Karpas-422 (cell line): ENCODE results near the gene SLC66A3. TPM values are rescaled to one million over a fixed set of nuclear protein-coding genes. Genes with fewer than 3 reads are reported as not detected.

Experiments used
- DNase-seq: peaks from one replicate; pipeline ENCODE4 v3.0.0-alpha.2; 2015
- H2AFZ ChIP-seq: fragments of 200-600 bp; sonication (generic); 2 replicates; pipeline ENCODE4 v1.6.1; 2014; ENCODE audit warnings: antibody characterized with exemption, low read length, mixed read lengths
- H3K27ac ChIP-seq: fragments of 200-600 bp; sonication (generic); 2 replicates; pipeline ENCODE4 v1.5.1; 2014; ENCODE audit warnings: mild to moderate bottlenecking, low read length, moderate library complexity
- H3K27me3 ChIP-seq: fragments of 200-600 bp; sonication (generic); 2 replicates; pipeline ENCODE4 v1.6.1; 2014; ENCODE audit warnings: low read length, mixed read lengths
- H3K36me3 ChIP-seq: fragments of 200-600 bp; sonication (generic); 2 replicates; pipeline ENCODE4 v1.6.1; 2014; ENCODE audit warnings: low read length, mixed read lengths; ENCODE audit not compliant: insufficient read depth
- H3K4me1 ChIP-seq: fragments of 200-600 bp; sonication (generic); 2 replicates; pipeline ENCODE4 v1.6.1; 2014; ENCODE audit warnings: mild to moderate bottlenecking, low read length, mixed read lengths
- H3K4me2 ChIP-seq: fragments of 200-600 bp; sonication (generic); 2 replicates; pipeline ENCODE4 v1.6.1; 2014; ENCODE audit warnings: low read length, low read depth, mild to moderate bottlenecking; ENCODE audit not compliant: poor library complexity, severe bottlenecking
- H3K4me3 ChIP-seq: fragments of 200-600 bp; sonication (generic); 2 replicates; pipeline ENCODE4 v1.5.1; 2014; ENCODE audit warnings: mild to moderate bottlenecking, antibody characterized with exemption, low read length, mixed read lengths
- H3K79me2 ChIP-seq: fragments of 200-600 bp; sonication (generic); 2 replicates; pipeline ENCODE4 v1.6.1; 2014; ENCODE audit warnings: mild to moderate bottlenecking, low read length, mixed read lengths
- H3K9ac ChIP-seq: fragments of 200-600 bp; sonication (generic); 2 replicates; pipeline ENCODE4 v1.6.0; 2014; ENCODE audit warnings: low read length
- H3K9me2 ChIP-seq: fragments of 200-600 bp; sonication (generic), shearing (Covaris generic); replicated peaks from 2 replicates; pipeline ENCODE4 v1.6.0; 2014; ENCODE audit warnings: mild to moderate bottlenecking, low read length, moderate library complexity; ENCODE audit not compliant: insufficient read depth
- H3K9me3 ChIP-seq: fragments of 300-700, 200-600 bp; sonication (generic); 2 replicates; pipeline ENCODE4 v1.6.1; 2014; ENCODE audit warnings: low read length, mixed read lengths
- H4K20me1 ChIP-seq: fragments of 200-600 bp; sonication (generic); 2 replicates; pipeline ENCODE4 v1.6.1; 2014; ENCODE audit warnings: mild to moderate bottlenecking, antibody characterized with exemption, low read length, low read depth; ENCODE audit not compliant: insufficient read depth
- total RNA-seq: library from RNA; depleted of rRNA; stranded (reverse); fragments of >200 nt; shearing (Covaris generic); gene quantifications from 2 replicates; pipeline ENCODE4 v1.2.3, GENCODE V29; 2014; ENCODE audit warnings: low replicate concordance

The SLC66A3 gene
- total RNA-seq, 1 experiment from 2014 or later: 18.2 TPM

DNA sequence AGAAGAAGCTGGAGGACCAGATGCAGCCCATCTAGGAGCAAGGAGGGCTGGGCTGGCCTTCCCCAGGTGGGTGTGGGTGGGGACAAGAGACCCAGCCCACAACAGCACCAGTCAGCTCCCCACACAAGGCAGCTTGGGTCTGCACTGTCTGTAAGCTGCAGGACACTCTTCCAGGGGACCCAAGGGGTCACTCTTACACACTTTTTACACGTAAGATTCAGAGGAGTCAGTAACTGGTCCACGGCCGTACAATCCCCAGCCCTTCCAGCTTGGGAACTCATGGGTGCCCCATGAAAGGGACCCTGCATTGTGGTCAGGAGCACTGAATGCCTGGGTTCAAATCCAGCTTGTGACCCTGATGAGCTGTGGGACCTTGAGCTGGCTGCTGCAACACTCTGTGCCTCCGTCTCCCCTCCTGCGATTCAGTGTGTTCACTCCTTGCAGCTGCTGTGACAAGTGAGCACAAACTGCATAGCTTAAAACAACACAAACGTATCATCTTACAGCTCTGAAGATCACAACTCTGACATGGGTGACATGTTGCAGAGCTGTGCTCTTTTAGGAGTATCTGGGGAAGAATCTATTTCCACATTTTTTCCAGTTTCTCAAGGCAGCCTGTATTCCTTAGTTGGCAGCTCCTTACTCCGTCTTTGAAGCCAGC lies 11.1 kb upstream of the SLC66A3 start:
- no peak overlapping the region for H3K9ac ChIP-seq
- no peaks in the 10 kb centered on the region for H3K36me3 ChIP-seq
- H3K27ac ChIP-seq: no peak overlapping the region
- H2AFZ ChIP-seq: no peak overlapping the region
- no peak overlapping the region for H3K4me2 ChIP-seq
- H3K9me3 ChIP-seq: no peaks in the 10 kb centered on the region
- no peaks in the 10 kb centered on the region for H4K20me1 ChIP-seq
- H3K4me3 ChIP-seq: no peak overlapping the region
- H3K4me1 ChIP-seq: peaks cover 5% of the 10 kb centered on the region
- DNase-seq: no peak
- no peaks in the 10 kb centered on the region for H3K9me2 ChIP-seq
- H3K27me3 ChIP-seq: no peaks in the 10 kb centered on the region
- no peaks in the 10 kb centered on the region for H3K79me2 ChIP-seq

DNA sequence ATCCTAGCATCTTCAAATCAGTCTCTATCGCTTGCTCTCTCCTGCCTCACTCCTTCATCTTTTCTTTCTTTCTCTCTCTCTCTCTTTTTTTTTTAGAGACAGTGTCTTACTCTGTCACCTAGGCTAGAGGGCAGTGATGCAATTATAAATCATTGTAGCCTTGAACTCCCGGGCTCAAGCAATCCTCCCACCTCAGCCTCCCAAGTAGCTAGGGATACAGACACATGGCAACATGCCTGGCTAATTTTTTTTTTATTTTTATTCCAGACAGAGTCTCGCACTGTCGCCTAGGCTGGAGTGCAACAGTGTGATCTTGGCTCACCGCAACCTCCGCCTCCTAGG lies 10.6 kb upstream of the SLC66A3 start:
- Histone ChIP-seq H3K4me3 (no peak overlapping the region), H3K9me2 (no peaks in the 10 kb centered on the region), H3K4me1 (peaks cover 5% of the 10 kb centered on the region), H3K9me3 (no peaks in the 10 kb centered on the region), H3K27me3 (no peaks in the 10 kb centered on the region), H3K27ac (no peak overlapping the region), H2AFZ (no peak overlapping the region), H3K79me2 (no peaks in the 10 kb centered on the region), H3K36me3 (no peaks in the 10 kb centered on the region), H3K4me2 (no peak overlapping the region), H4K20me1 (no peaks in the 10 kb centered on the region), H3K9ac (no peak overlapping the region)
- no peak for DNase-seq

DNA sequence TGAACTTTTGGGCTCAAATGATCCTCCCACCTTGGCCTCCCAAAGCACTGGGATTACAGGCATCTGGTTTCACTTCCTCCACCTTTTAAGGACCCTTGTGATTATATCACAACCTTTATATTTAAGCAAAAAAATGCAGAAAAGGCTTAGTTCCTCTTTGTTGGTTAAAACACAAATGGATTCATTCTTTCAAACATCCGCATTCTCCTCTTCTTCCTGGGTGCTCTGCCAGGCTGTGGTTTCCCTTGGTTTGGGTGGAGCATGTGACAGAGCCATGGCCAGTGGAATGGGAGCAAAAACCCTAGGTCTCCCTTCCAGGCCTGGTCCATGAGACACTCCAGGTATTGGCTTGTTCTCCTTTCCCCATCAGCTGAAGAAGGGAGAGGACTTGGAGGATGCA lies 9.9 kb upstream of the SLC66A3 start:
- no peaks in the 10 kb centered on the region for H3K79me2 ChIP-seq
- no peaks in the 10 kb centered on the region for H3K9me2 ChIP-seq
- H3K4me2 ChIP-seq: no peak overlapping the region
- H2AFZ ChIP-seq: no peak overlapping the region
- H3K9me3 ChIP-seq: no peaks in the 10 kb centered on the region
- no peak overlapping the region for H3K27ac ChIP-seq
- H4K20me1 ChIP-seq: no peaks in the 10 kb centered on the region
- peaks cover 5% of the 10 kb centered on the region for H3K4me1 ChIP-seq
- no peaks in the 10 kb centered on the region for H3K36me3 ChIP-seq
- no peaks in the 10 kb centered on the region for H3K27me3 ChIP-seq
- no peak overlapping the region for H3K9ac ChIP-seq
- DNase-seq: peak; percentile 59
- H3K4me3 ChIP-seq: no peak overlapping the region

DNA sequence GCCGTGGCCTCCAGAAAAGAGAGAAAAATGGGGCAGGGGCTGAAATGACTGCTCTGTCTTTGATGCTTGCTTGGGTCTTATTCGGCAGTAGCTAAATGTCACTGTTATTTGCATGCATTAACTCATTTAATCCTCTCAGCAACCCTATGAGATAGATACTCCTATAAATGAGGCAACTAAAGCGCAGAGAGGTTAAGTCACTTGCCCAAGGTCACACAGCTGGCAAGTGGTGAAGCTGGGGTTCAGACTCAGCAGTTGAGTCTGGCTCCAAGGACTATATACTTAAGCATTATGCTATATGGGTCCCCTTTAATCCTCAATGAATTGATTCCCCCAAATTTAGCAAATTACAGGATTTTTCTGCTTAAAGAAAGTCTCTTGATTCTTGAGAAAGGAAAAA lies 9.2 kb upstream of the SLC66A3 start:
- no peak for DNase-seq
- no peaks in the 10 kb centered on the region for H3K9me3 ChIP-seq
- no peak overlapping the region for H3K4me2 ChIP-seq

DNA sequence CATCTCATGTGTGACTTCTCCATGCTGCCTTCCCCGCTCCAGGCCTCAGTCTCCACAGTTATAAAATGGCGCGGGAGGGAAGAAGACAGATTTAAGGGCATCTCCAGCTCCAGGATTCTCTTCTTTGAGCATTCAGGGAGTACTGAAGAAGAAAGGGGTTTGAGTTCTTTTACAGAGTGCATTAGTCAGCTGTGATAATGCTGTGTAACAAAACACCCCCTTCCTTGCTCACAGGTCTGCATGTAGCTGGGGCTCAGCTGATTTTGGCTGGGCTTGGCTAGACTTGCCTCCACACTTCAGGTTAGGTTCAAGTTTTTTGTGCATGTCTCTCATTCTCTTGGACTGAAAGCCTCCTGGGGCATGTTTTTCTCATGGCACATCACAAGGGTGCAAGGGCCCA lies 8.0 kb upstream of the SLC66A3 start:
- Histone ChIP-seq H3K9ac (no peak overlapping the region), H3K79me2 (no peaks in the 10 kb centered on the region), H3K9me2 (no peaks in the 10 kb centered on the region), H3K4me2 (no peak overlapping the region), H3K4me1 (peaks cover 5% of the 10 kb centered on the region), H3K4me3 (no peak overlapping the region), H2AFZ (no peak overlapping the region), H3K27me3 (no peaks in the 10 kb centered on the region), H4K20me1 (no peaks in the 10 kb centered on the region), H3K9me3 (no peaks in the 10 kb centered on the region), H3K27ac (no peak overlapping the region), H3K36me3 (no peaks in the 10 kb centered on the region)
- no peak for DNase-seq

More for the DNA sequence above, 9.2 kb upstream of the SLC66A3 start:
- Histone ChIP-seq H2AFZ (no peak overlapping the region), H3K36me3 (no peaks in the 10 kb centered on the region), H4K20me1 (no peaks in the 10 kb centered on the region), H3K27me3 (no peaks in the 10 kb centered on the region), H3K27ac (no peak overlapping the region), H3K79me2 (no peaks in the 10 kb centered on the region), H3K9me2 (no peaks in the 10 kb centered on the region), H3K4me3 (no peak overlapping the region), H3K4me1 (peaks cover 5% of the 10 kb centered on the region), H3K9ac (no peak overlapping the region)

DNA sequence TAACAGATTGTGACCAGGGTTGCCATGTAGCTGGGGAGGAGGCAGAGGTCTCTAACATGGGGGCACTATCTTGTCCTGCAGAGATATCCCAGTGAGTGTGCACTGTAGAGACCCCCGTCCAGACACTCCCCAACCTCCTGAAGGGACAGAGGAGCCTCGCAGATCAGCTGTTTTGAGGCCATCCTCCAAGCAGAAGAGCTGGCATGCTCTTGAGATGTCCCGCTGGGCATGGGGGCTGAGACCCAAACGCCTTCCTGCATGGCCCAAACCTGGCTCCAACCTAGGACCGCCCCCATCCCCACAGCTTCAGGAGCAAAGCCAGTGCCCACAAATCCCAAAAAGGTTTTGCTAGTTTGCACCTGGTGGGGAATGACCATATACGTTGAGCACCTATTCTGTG lies 2.7 kb upstream of the SLC66A3 start:
- H3K27me3 ChIP-seq: no peaks in the 10 kb centered on the region
- no peak overlapping the region for H3K4me3 ChIP-seq
- no peak overlapping the region for H3K9ac ChIP-seq
- no peak overlapping the region for H3K27ac ChIP-seq
- no peak overlapping the region for H3K4me2 ChIP-seq
- H3K36me3 ChIP-seq: no peaks in the 10 kb centered on the region
- no peak overlapping the region for H2AFZ ChIP-seq
- H3K9me2 ChIP-seq: no peaks in the 10 kb centered on the region
- peaks cover 15% of the 10 kb centered on the region for H3K4me1 ChIP-seq
- no peak for DNase-seq
- H4K20me1 ChIP-seq: no peaks in the 10 kb centered on the region
- no peaks in the 10 kb centered on the region for H3K79me2 ChIP-seq
- H3K9me3 ChIP-seq: no peaks in the 10 kb centered on the region

DNA sequence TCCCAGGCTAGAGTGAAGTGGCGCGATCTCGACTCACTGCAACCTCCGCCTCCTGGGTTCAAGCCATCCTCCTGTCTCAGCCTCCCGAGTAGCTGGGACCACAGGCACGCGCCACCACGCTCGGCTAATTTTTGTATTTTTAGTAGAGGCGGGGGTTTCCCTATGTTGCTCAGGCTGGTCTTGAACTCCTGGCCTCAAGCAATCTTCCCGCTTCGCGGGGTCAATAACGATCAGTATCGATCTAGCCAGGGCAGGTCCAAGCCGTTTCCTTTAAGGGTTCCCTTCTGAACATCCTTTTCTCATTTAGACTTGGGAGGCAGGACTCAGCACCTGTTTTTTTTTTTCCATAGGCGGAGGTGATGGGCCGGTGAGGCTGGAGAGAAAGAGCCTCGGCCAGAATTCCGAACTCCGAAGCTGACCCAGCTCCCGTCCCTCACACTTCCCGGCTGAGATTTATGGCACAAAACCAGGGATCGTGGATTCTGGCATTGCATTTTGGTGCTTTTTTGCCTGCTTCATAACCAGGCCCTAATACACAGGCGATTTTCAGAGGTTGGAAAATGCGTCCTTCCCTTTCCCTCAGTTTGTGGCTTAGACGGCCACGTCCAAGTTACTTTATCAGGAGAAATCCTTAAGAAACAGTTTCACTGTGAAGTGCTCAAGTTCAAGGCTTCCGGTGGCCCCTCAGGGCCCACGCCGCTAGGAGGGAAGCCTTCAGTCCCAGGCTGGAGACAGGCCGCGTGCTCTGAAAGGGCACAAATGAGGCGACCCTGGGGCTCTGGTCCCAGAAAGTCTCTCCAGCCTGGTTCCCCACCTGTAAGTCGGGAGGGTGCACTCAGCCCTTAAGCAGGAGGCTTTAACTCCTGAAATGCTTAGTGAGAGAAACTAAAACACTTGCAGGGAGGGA lies 998 bp upstream of the SLC66A3 start:
- Histone ChIP-seq H3K9me2 (no peaks in the 10 kb centered on the region), H3K27ac (no peak overlapping the region), H4K20me1 (no peaks in the 10 kb centered on the region), H3K4me3 (peak overlapping the region; percentile 84), H2AFZ (peak overlapping the region; percentile 99), H3K4me2 (peak overlapping the region; percentile 100), H3K27me3 (no peaks in the 10 kb centered on the region), H3K9ac (peak overlapping the region; percentile 82), H3K4me1 (peaks cover 15% of the 10 kb centered on the region), H3K9me3 (no peaks in the 10 kb centered on the region), H3K79me2 (no peaks in the 10 kb centered on the region), H3K36me3 (no peaks in the 10 kb centered on the region)
- no peak for DNase-seq

DNA sequence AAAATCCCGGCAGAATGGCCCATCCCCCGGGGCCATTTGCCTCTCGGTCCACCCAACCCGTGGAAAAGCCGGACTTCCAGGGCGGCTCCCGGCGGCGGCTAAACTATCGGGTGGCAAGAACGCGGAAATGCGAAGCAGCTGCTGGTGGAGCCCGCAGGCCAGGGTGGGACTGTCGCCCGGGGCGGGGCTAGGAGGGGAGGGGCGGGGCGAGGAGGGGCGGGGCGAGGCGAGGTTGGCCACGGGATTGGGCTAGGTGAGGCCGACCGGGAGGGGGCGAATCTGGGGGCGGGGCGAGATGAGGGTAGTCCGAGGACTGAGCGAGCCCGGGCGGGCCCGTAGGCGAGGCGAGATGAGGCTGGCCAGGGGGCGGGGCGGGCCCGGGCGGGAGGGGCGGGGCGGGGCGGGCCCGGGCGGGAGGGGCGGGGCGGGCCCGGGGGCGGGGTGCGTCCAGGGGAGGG lies 315 bp upstream of the SLC66A3 start:
- peak overlapping the region; percentile 100 for H3K4me2 ChIP-seq
- H4K20me1 ChIP-seq: no peaks in the 10 kb centered on the region
- no peaks in the 10 kb centered on the region for H3K27me3 ChIP-seq
- H3K4me1 ChIP-seq: peaks cover 15% of the 10 kb centered on the region
- H3K9me3 ChIP-seq: no peaks in the 10 kb centered on the region
- H3K9me2 ChIP-seq: no peaks in the 10 kb centered on the region
- no peak overlapping the region for H3K27ac ChIP-seq
- peak overlapping the region; percentile 99 for H2AFZ ChIP-seq
- peak overlapping the region; percentile 84 for H3K4me3 ChIP-seq
- H3K9ac ChIP-seq: peak overlapping the region; percentile 82
- no peaks in the 10 kb centered on the region for H3K36me3 ChIP-seq
- peak; percentile 99 for DNase-seq
- no peaks in the 10 kb centered on the region for H3K79me2 ChIP-seq
